Neural cell (in vitro differentiated cells): ENCODE results near the gene RBM46. TPM values are rescaled to one million over a fixed set of nuclear protein-coding genes. Genes with fewer than 3 reads are reported as not detected.

Source experiments
- H2AFZ ChIP-seq: fragments of 200-600, 300-800 bp; sonication (generic), shearing (Covaris generic); 2 replicates; pipeline ENCODE4 v1.6.0; 2014; ENCODE audit warnings: low read depth, mild to moderate bottlenecking, antibody characterized with exemption, low read length, moderate library complexity
- H3F3A ChIP-seq: fragments of 200-600 bp; shearing (Covaris generic); 2 replicates; pipeline ENCODE4 v1.6.1; 2016; ENCODE audit warnings: mild to moderate bottlenecking, moderate library complexity, mixed read lengths, antibody characterized with exemption, low read length; ENCODE audit not compliant: insufficient read depth, poor library complexity, severe bottlenecking
- H3K27ac ChIP-seq: fragments of 200-600, 300-800 bp; sonication (generic), shearing (Covaris generic); 2 replicates; pipeline ENCODE4 v1.5.1; 2014; ENCODE audit warnings: mild to moderate bottlenecking, low read length, moderate library complexity
- H3K27me3 ChIP-seq: fragments of 300-800, 200-600 bp; sonication (generic), shearing (Covaris generic); 2 replicates; pipeline ENCODE4 v1.6.0; 2014; ENCODE audit warnings: mild to moderate bottlenecking, low read depth, low read length, moderate library complexity; ENCODE audit not compliant: insufficient read depth
- H3K36me3 ChIP-seq: fragments of 300-800, 200-600 bp; sonication (generic), shearing (Covaris generic); 2 replicates; pipeline ENCODE4 v1.5.1; 2014; ENCODE audit warnings: mild to moderate bottlenecking, antibody characterized with exemption, low read length, moderate library complexity; ENCODE audit not compliant: insufficient read depth
- H3K4me2 ChIP-seq: fragments of 300-800, 200-600 bp; sonication (generic), shearing (Covaris generic); 2 replicates; pipeline ENCODE4 v1.6.0; 2014; ENCODE audit warnings: mild to moderate bottlenecking, low read length
- H3K4me3 ChIP-seq: fragments of 300-800, 200-600 bp; sonication (generic), shearing (Covaris generic); 2 replicates; pipeline ENCODE4 v1.5.1; 2014; ENCODE audit warnings: mild to moderate bottlenecking, low read length, moderate library complexity
- H3K79me2 ChIP-seq: fragments of 200-600 bp; shearing (Covaris generic); replicated peaks from 2 replicates; pipeline ENCODE4 v1.6.0; 2014; ENCODE audit warnings: mild to moderate bottlenecking, low read length, moderate library complexity; ENCODE audit not compliant: insufficient read depth
- H3K9ac ChIP-seq: fragments of 300-800, 200-600 bp; sonication (generic), shearing (Covaris generic); 2 replicates; pipeline ENCODE4 v1.6.1; 2016; ENCODE audit warnings: mild to moderate bottlenecking, low read length, mixed read lengths
- H3K9me2 ChIP-seq: fragments of 200-600 bp; shearing (Covaris generic); 2 replicates; pipeline ENCODE4 v1.6.1; 2016; ENCODE audit warnings: mild to moderate bottlenecking, low read length, mixed read lengths; ENCODE audit not compliant: insufficient read depth
- H3K9me3 ChIP-seq: fragments of 200-600, 300-800 bp; sonication (generic), shearing (Covaris generic); 2 replicates; pipeline ENCODE4 v1.6.1; 2016; ENCODE audit warnings: mild to moderate bottlenecking, mixed run types, low read length, moderate library complexity, mixed read lengths
- H4K20me1 ChIP-seq: fragments of 200-600 bp; shearing (Covaris generic); 2 replicates; pipeline ENCODE4 v1.6.1; 2016; ENCODE audit warnings: mild to moderate bottlenecking, mixed run types; ENCODE audit not compliant: insufficient read depth
- CTCF ChIP-seq: fragments of 450-650 bp; IDR thresholded peaks from 2 replicates; pipeline ENCODE4 v1.5.1; 2014; ENCODE audit warnings: antibody characterized with exemption, mild to moderate bottlenecking, moderate library complexity; ENCODE audit not compliant: poor library complexity, severe bottlenecking
- EP300 ChIP-seq: fragments of 450-650 bp; conservative IDR thresholded peaks from 2 replicates; pipeline ENCODE4 v1.6.1; 2014; ENCODE audit warnings: antibody characterized with exemption, mild to moderate bottlenecking, moderate library complexity; ENCODE audit not compliant: poor library complexity, severe bottlenecking
- EZH2 ChIP-seq: fragments of 200-600, 300-800 bp; shearing (Covaris generic), sonication (generic); IDR thresholded peaks from 2 replicates; pipeline ENCODE4 v1.6.1; 2014; ENCODE audit warnings: antibody characterized with exemption, low read length, borderline replicate concordance, mild to moderate bottlenecking; ENCODE audit not compliant: insufficient read depth, poor library complexity, severe bottlenecking
- MXI1 ChIP-seq: fragments of 450-650 bp; conservative IDR thresholded peaks from 2 replicates; pipeline ENCODE4 v1.6.1; 2014; ENCODE audit warnings: antibody characterized with exemption, mild to moderate bottlenecking; ENCODE audit not compliant: poor library complexity, severe bottlenecking
- POLR2AphosphoS5 ChIP-seq: IDR thresholded peaks from 2 replicates; pipeline ENCODE4 v1.6.1; 2012
- RAD21 ChIP-seq: fragments of 450-650 bp; conservative IDR thresholded peaks from 2 replicates; pipeline ENCODE4 v1.6.1; 2014; ENCODE audit warnings: antibody characterized with exemption, mild to moderate bottlenecking, moderate library complexity
- REST ChIP-seq: IDR thresholded peaks from 2 replicates; pipeline ENCODE4 v1.6.1; 2012; ENCODE audit warnings: borderline replicate concordance
- SMC3 ChIP-seq: fragments of 450-650 bp; conservative IDR thresholded peaks from 2 replicates; pipeline ENCODE4 v1.6.1; 2014; ENCODE audit warnings: antibody characterized with exemption, mild to moderate bottlenecking, moderate library complexity; ENCODE audit not compliant: poor library complexity
- TAF1 ChIP-seq: IDR thresholded peaks from 2 replicates; pipeline ENCODE4 v1.6.1; 2012; ENCODE audit warnings: low read depth
- polyA plus RNA-seq: library from polyadenylated mRNA; depleted of rRNA; stranded (reverse); fragments of >200 nt; gene quantifications from 2 replicates; pipeline ENCODE4 v1.2.3, GENCODE V29; 2014

Gene RBM46
- polyA plus RNA-seq, 1 donor from 2014 or later: 0.09 TPM

- Histone ChIP-seq H3K4me3 (peak within 1 kb of the TSS; percentile 79), H3K27me3 (peaks cover 66% of the 10 kb centered on the region), H3F3A (no peaks in the 10 kb centered on the region), H3K36me3 (no peaks in the 10 kb centered on the region), H2AFZ (peak within 1 kb of the TSS; percentile 37), H4K20me1 (no peaks in the 10 kb centered on the region), H3K9ac (peak within 1 kb of the TSS; percentile 22), H3K4me2 (peak within 1 kb of the TSS; percentile 52), H3K79me2 (no peaks in the 10 kb centered on the region), H3K9me2 (no peaks in the 10 kb centered on the region), H3K27ac (no peak within 1 kb of the TSS), H3K9me3 (no peaks in the 10 kb centered on the region)
- TF ChIP-seq CTCF: peak; percentile 52
- TF ChIP-seq POLR2AphosphoS5: no peak
- no peak for TF ChIP-seq SMC3
- TF ChIP-seq TAF1: no peak
These were observed 37.3 kb upstream of the RBM46 start, which contains the start of gene LRAT for GRCh38 chr4:154743683-154744340. LRAT (plus strand) TSS chr4:154744000; CDS start chr4:154744327, 327 bp downstream.

GRCh38 chr4:154744341-154744926 is 36.6 kb upstream of the RBM46 start:
- Histone ChIP-seq H3K27me3 (peaks cover 65% of the 10 kb centered on the region), H3K9ac (no peak overlapping the region), H3K9me3 (no peaks in the 10 kb centered on the region), H3K4me2 (no peak overlapping the region), H3K27ac (no peak overlapping the region), H3K9me2 (no peaks in the 10 kb centered on the region), H4K20me1 (no peaks in the 10 kb centered on the region), H3K79me2 (no peaks in the 10 kb centered on the region), H2AFZ (no peak overlapping the region), H3K4me3 (peak overlapping the region; percentile 79), H3F3A (no peaks in the 10 kb centered on the region), H3K36me3 (no peaks in the 10 kb centered on the region)
- TF ChIP-seq TAF1 (no peak), RAD21 (no peak), MXI1 (no peak), REST (no peak)

GRCh38 chr4:154757713-154758112 is 23.4 kb upstream of the RBM46 start:
- no peaks in the 10 kb centered on the region for H3K79me2 ChIP-seq
- no peak overlapping the region for H3K27ac ChIP-seq
- no peak overlapping the region for H2AFZ ChIP-seq
- H3K27me3 ChIP-seq: no peaks in the 10 kb centered on the region
- no peaks in the 10 kb centered on the region for H3K9me2 ChIP-seq
- H3K9me3 ChIP-seq: no peaks in the 10 kb centered on the region
- no peak overlapping the region for H3K9ac ChIP-seq
- no peaks in the 10 kb centered on the region for H3K36me3 ChIP-seq
- H3K4me2 ChIP-seq: no peak overlapping the region
- H3F3A ChIP-seq: no peaks in the 10 kb centered on the region
- no peaks in the 10 kb centered on the region for H4K20me1 ChIP-seq
- no peak overlapping the region for H3K4me3 ChIP-seq
- TF ChIP-seq CTCF (no peak), EZH2 (no peak), TAF1 (no peak), SMC3 (no peak), MXI1 (no peak), REST (no peak), EP300 (no peak), RAD21 (no peak)
